Liver (tissue), 9 donors: Measurements from ENCODE around the gene MAPK4. TPM values are rescaled to one million over a fixed set of nuclear protein-coding genes. Genes with fewer than 3 reads are reported as not detected.
A peak's percentile ranks its signal among the peaks of the same experiment; 100 is the strongest.

Source experiments
- DNase-seq: peaks from one replicate; pipeline ENCODE4 v3.0.0-alpha.2; 2017; ENCODE audit warnings: low spot score
- H3K27ac ChIP-seq, 2 donors: one replicate each; pipeline ENCODE4 v1.7.0; 2013; ENCODE audit warnings: inconsistent platforms in 2 of 2, low read length in 2 of 2, control low read depth in 1 of 2, low read depth in 1 of 2, mild to moderate bottlenecking in 1 of 2
- H3K27me3 ChIP-seq, 4 donors: one replicate each; pipeline versions ENCODE4 v1.6.1 to v1.7.0; 2013; ENCODE audit warnings: low read length in 3 of 4, inconsistent platforms in 1 of 4, mild to moderate bottlenecking in 1 of 4, moderate library complexity in 1 of 4; ENCODE audit not compliant: control insufficient read depth in 4 of 4, insufficient read depth in 4 of 4
- H3K36me3 ChIP-seq, 4 donors: one replicate each; pipeline versions ENCODE4 v1.6.1 to v1.7.0; 2013; ENCODE audit warnings: low read length in 3 of 4, mild to moderate bottlenecking in 3 of 4, low read depth in 1 of 4, moderate library complexity in 1 of 4; ENCODE audit not compliant: control insufficient read depth in 4 of 4, insufficient read depth in 3 of 4
- H3K4me1 ChIP-seq, 4 donors: one replicate each; pipeline versions ENCODE4 v1.6.1 to v1.7.0; 2013; ENCODE audit warnings: low read length in 3 of 4, mild to moderate bottlenecking in 3 of 4, moderate library complexity in 1 of 4; ENCODE audit not compliant: control insufficient read depth in 4 of 4, insufficient read depth in 4 of 4
- H3K4me3 ChIP-seq, 3 donors: one replicate each; pipeline versions ENCODE4 v1.6.1 to v1.7.0; 2013; ENCODE audit warnings: low read length in 3 of 3, control low read depth in 1 of 3, low read depth in 1 of 3, mild to moderate bottlenecking in 1 of 3
- H3K9ac ChIP-seq, 2 donors: one replicate each; pipeline ENCODE4 v1.7.0; 2013; ENCODE audit warnings: low read length in 2 of 2, mild to moderate bottlenecking in 2 of 2, moderate library complexity in 2 of 2, control low read depth in 1 of 2, low read depth in 1 of 2
- H3K9me3 ChIP-seq, 4 donors: one replicate each; pipeline versions ENCODE4 v1.6.1 to v1.7.0; 2013; ENCODE audit warnings: low read length in 3 of 4; ENCODE audit not compliant: control insufficient read depth in 4 of 4
- ATF3 ChIP-seq: IDR thresholded peaks from 2 replicates; pipeline ENCODE4 v1.6.1; 2016; ENCODE audit warnings: antibody characterized with exemption
- EGR1 ChIP-seq, 2 donors: IDR thresholded peaks; 2 replicates each; pipeline ENCODE4 v1.6.1; 2016 to 2018; ENCODE audit warnings: antibody characterized with exemption in 2 of 2, low read depth in 2 of 2
- FOXA1 ChIP-seq: IDR thresholded peaks from 2 replicates; pipeline ENCODE4 v1.6.1; 2016; ENCODE audit warnings: antibody characterized with exemption
- FOXA2 ChIP-seq: IDR thresholded peaks from 2 replicates; pipeline ENCODE4 v1.6.1; 2016; ENCODE audit warnings: antibody characterized with exemption
- GABPA ChIP-seq, 2 donors: IDR thresholded peaks in 1 of 2; conservative IDR thresholded peaks in 1 of 2; 2 replicates each; pipeline ENCODE4 v1.6.1; 2016; ENCODE audit warnings: antibody characterized with exemption in 2 of 2, mild to moderate bottlenecking in 1 of 2, moderate library complexity in 1 of 2
- HNF4A ChIP-seq, 2 donors: conservative IDR thresholded peaks; 2 replicates each; pipeline ENCODE4 v1.6.1; 2016; ENCODE audit warnings: antibody characterized with exemption in 2 of 2, mild to moderate bottlenecking in 2 of 2
- HNF4G ChIP-seq: IDR thresholded peaks from 2 replicates; pipeline ENCODE4 v1.6.1; 2016; ENCODE audit warnings: antibody characterized with exemption
- JUND ChIP-seq, 2 donors: IDR thresholded peaks; 2 replicates each; pipeline ENCODE4 v1.6.1; 2016; ENCODE audit warnings: antibody characterized with exemption in 2 of 2
- NR2F2 ChIP-seq: IDR thresholded peaks from 2 replicates; pipeline ENCODE4 v1.6.1; 2016; ENCODE audit warnings: antibody characterized with exemption
- RAD21 ChIP-seq, 2 donors: IDR thresholded peaks; 2 replicates each; pipeline ENCODE4 v1.6.1; 2016; ENCODE audit warnings: antibody characterized with exemption in 2 of 2, mild to moderate bottlenecking in 2 of 2
- REST ChIP-seq: IDR thresholded peaks from 2 replicates; pipeline ENCODE4 v1.6.1; 2016; ENCODE audit warnings: antibody characterized with exemption, mild to moderate bottlenecking
- RXRA ChIP-seq, 2 donors: IDR thresholded peaks; 2 replicates each; pipeline ENCODE4 v1.6.1; 2017 to 2018; ENCODE audit warnings: antibody characterized with exemption in 2 of 2, mild to moderate bottlenecking in 1 of 2
- SP1 ChIP-seq: IDR thresholded peaks from 2 replicates; pipeline ENCODE4 v1.6.1; 2018; ENCODE audit warnings: antibody characterized with exemption, mild to moderate bottlenecking
- TAF1 ChIP-seq: conservative IDR thresholded peaks from 2 replicates; pipeline ENCODE4 v1.6.1; 2016; ENCODE audit warnings: antibody characterized with exemption, mild to moderate bottlenecking
- YY1 ChIP-seq: IDR thresholded peaks from 2 replicates; pipeline ENCODE4 v1.6.1; 2016; ENCODE audit warnings: antibody characterized with exemption, mild to moderate bottlenecking
- ZBTB33 ChIP-seq: IDR thresholded peaks from 2 replicates; pipeline ENCODE4 v1.6.1; 2016; ENCODE audit warnings: antibody characterized with exemption
- WGBS: extraction: QIAGEN DNeasy Blood & Tissue Kit; methylation state at CpG from one replicate; pipeline ENCODE4 v1.1.7; 2013; 5-methylcytosine and 5-hydroxymethylcytosine counted together
- polyA plus RNA-seq, 2 donors: library from polyadenylated mRNA; stranded (reverse) in 1 of 2; unstranded in 1 of 2; fragments of 200-250 nt in 1 of 2; fragments of >200 nt in 1 of 2; fragmentation: Nextera tagmentation in 1 of 2; extraction: Ambion mirVana in 1 of 2; gene quantifications; one replicate each; pipeline versions ENCODE4 v1.2.1 to v1.2.3, GENCODE V29; 2013 to 2015
- total RNA-seq, 2 donors: library from RNA; depleted of rRNA; stranded (reverse); fragments of >200 nt; gene quantifications; one replicate each; pipeline ENCODE4 v1.2.3, GENCODE V29; 2014
- TF ChIP-seq, protein P1 (sequence below): IDR thresholded peaks from 2 replicates; pipeline ENCODE4 v1.6.1; 2016; ENCODE audit warnings: antibody characterized with exemption
- TF ChIP-seq, protein P2 (sequence below): fragments of 150-350 bp; IDR thresholded peaks from 2 replicates; pipeline ENCODE4 v1.5.1; 2017; ENCODE audit warnings: improper control_type of control experiment, low read depth, low read length; ENCODE audit not compliant: missing input control
- donor health status: healthy.
- donor health status: healthy.
- donor health status: healthy.
- donor health status: healthy.
- donor health status: healthy.

The MAPK4 gene
- total and polyA plus RNA-seq, 4 donors, result under 0.01 to 4.9 (median 1.5) TPM

DNA sequence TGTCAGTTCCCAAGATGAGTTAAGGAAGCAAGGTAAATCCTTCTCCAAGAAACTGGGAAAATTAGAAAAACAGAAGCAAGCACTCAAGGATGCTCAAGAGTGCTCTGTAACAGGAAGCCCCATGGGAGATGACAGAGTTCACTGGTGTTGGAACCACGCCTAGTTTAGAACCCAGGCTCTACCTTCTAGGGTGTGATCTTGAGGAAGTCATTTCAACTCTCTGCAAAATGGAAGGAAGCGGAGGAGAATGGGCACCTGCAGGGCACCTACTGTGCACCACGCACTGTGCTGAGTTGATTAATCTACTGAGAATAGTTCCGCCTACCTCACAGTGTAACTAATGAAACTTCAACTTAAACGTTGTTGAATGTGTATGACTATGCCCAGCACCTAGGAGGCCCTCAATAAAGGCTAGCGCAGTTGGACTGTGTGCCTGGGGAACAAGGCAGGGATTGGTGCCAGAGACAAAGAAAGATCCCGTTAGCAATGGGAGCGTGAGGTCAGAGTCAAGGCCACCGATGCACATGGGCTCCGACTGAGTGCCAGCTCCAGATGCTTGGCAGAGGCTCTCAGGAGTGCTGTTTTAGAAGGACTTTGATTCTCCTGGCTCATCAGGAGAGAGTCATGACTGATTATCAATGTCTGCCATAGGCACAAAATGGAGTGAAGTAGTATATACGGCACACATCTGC lies 93.7 kb downstream of the MAPK4 start:
- no peak overlapping the region for H3K27ac ChIP-seq
- peaks cover 1 to 15% (median 11%) of the 10 kb centered on the region in 4 donors for H3K4me1 ChIP-seq
- no peak for DNase-seq
- H3K9me3 ChIP-seq, result no peaks in the 10 kb centered on the region
- H3K27me3 ChIP-seq, result no peaks in the 10 kb centered on the region
- H3K9ac ChIP-seq, result no peak overlapping the region
- TF ChIP-seq ATF3, result no peak
- TF ChIP-seq GABPA (IDR thresholded peaks at IDR 0.05 in 1 of 2, conservative IDR thresholded peaks at IDR 0.05 in 1 of 2), result no peak
- TF ChIP-seq ZBTB33, result no peak
- TF ChIP-seq JUND (IDR thresholded peaks at IDR 0.05), result no peak
- no peak for TF ChIP-seq NR2F2
- no peak for TF ChIP-seq TAF1
- no peak for TF ChIP-seq FOXA2
- TF ChIP-seq SP1, result peak; percentile 37
- peak; percentile 32 for TF ChIP-seq HNF4G
- TF ChIP-seq RXRA (IDR thresholded peaks at IDR 0.05), result peak in 1 of 2 donors; percentile 36
- peak; percentile 5 to 7 for TF ChIP-seq RAD21 (IDR thresholded peaks at IDR 0.05)
- TF ChIP-seq REST, result no peak
- TF ChIP-seq, protein P1, sequence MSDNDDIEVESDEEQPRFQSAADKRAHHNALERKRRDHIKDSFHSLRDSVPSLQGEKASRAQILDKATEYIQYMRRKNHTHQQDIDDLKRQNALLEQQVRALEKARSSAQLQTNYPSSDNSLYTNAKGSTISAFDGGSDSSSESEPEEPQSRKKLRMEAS, result no peak
- TF ChIP-seq YY1, result no peak
- peak; percentile 53 to 66 for TF ChIP-seq HNF4A (conservative IDR thresholded peaks at IDR 0.05)
- no peak for TF ChIP-seq EGR1 (IDR thresholded peaks at IDR 0.05; ENCODE audit: low read depth in 2 of 2)
- TF ChIP-seq, protein P2, sequence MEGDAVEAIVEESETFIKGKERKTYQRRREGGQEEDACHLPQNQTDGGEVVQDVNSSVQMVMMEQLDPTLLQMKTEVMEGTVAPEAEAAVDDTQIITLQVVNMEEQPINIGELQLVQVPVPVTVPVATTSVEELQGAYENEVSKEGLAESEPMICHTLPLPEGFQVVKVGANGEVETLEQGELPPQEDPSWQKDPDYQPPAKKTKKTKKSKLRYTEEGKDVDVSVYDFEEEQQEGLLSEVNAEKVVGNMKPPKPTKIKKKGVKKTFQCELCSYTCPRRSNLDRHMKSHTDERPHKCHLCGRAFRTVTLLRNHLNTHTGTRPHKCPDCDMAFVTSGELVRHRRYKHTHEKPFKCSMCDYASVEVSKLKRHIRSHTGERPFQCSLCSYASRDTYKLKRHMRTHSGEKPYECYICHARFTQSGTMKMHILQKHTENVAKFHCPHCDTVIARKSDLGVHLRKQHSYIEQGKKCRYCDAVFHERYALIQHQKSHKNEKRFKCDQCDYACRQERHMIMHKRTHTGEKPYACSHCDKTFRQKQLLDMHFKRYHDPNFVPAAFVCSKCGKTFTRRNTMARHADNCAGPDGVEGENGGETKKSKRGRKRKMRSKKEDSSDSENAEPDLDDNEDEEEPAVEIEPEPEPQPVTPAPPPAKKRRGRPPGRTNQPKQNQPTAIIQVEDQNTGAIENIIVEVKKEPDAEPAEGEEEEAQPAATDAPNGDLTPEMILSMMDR, result no peak
- no peak for TF ChIP-seq FOXA1
- no peaks in the 10 kb centered on the region for H3K36me3 ChIP-seq
- WGBS, result 68% methylated on average over 11 of the region's 11 CpGs
- no peak overlapping the region for H3K4me3 ChIP-seq
